ENCODE results near the gene CXCL12.

Gene CXCL12

DNA sequence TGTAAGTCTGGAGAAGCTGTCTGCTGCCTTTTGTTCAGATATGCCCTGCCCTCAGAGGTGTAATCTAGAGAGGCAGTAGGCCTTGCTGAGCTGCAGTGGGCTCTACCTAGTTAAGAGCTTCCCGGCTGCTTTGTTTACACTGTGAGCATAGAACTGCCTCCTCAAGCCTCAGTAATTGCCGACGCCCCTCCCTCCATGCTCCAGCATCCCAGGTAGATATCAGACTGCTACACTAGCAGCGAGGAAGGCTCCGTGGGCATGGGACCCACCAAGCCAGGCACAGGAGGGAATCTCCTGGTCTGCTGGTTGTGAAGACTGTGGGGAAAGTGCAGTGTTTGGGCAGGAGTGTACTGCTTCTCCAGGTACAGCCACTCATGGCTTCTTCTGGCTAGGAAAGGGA lies 26.4 kb upstream of the CXCL12 start:
- Histone ChIP-seq H2BK12ac (ENCODE audit: low read length in 2 of 2) (no peak overlapping the region), H4K91ac (ENCODE audit: low read length) (no peak overlapping the region), H3K27me3 (ENCODE audit: control insufficient read depth in 1 of 2, insufficient read depth in 1 of 2, low read length in 2 of 2) (no peaks in the 10 kb centered on the region), H2BK5ac (ENCODE audit: low read depth, low read length, poor library complexity, severe bottlenecking) (no peak overlapping the region), H3K14ac (ENCODE audit: low read length in 2 of 2) (no peak overlapping the region), H2AFZ (ENCODE audit: low read depth, low read length) (no peak overlapping the region), H3K27ac (ENCODE audit: low read length, poor library complexity, severe bottlenecking) (no peak overlapping the region), H3K4ac (ENCODE audit: low read depth in 1 of 2, low read length in 2 of 2) (no peak overlapping the region), H2BK120ac (ENCODE audit: low read depth, low read length) (no peak overlapping the region), H3K23ac (ENCODE audit: low read length in 2 of 2) (no peak overlapping the region), H3K4me1 (ENCODE audit: control insufficient read depth, insufficient read depth, low read depth, low read length) (no peaks in the 10 kb centered on the region), H2BK15ac (ENCODE audit: low read depth, poor library complexity, severe bottlenecking) (no peak overlapping the region), H3K4me3 (ENCODE audit: insufficient read depth in 1 of 2, low read depth in 1 of 2, low read length in 2 of 2) (no peak overlapping the region), H3K9me3 (ENCODE audit: control insufficient read depth, low read length) (peaks cover 15% of the 10 kb centered on the region), H2AK5ac (ENCODE audit: low read length, severe bottlenecking) (no peak overlapping the region), H3K18ac (ENCODE audit: low read depth in 1 of 2, low read length in 2 of 2) (no peak overlapping the region), H3K36me3 (ENCODE audit: control insufficient read depth in 1 of 2, insufficient read depth in 2 of 2, low read depth in 1 of 2, low read length in 2 of 2) (no peaks in the 10 kb centered on the region), H4K8ac (ENCODE audit: low read length) (no peak overlapping the region), H3K4me2 (ENCODE audit: low read length, poor library complexity, severe bottlenecking) (no peak overlapping the region), H3K79me1 (replicated peaks; ENCODE audit: low read length, poor library complexity, severe bottlenecking) (no peaks in the 10 kb centered on the region), H3K9ac (ENCODE audit: low read length) (no peak overlapping the region)
- no peak for DNase-seq
- 81% methylated on average over 3 of the region's 5 CpGs for whole genome bisulfite sequencing

GRCh38 chr10:44404741-44405437 lies 20.0 kb upstream of the CXCL12 start:
- Histone ChIP-seq H3K4me2 (ENCODE audit: low read length, poor library complexity, severe bottlenecking) (no peak overlapping the region), H2AFZ (ENCODE audit: low read depth, low read length) (no peak overlapping the region), H2BK120ac (ENCODE audit: low read depth, low read length) (no peak overlapping the region), H3K18ac (ENCODE audit: low read depth in 1 of 2, low read length in 2 of 2) (no peak overlapping the region), H3K79me1 (replicated peaks; ENCODE audit: low read length, poor library complexity, severe bottlenecking) (no peaks in the 10 kb centered on the region), H3K23ac (ENCODE audit: low read length in 2 of 2) (no peak overlapping the region), H4K91ac (ENCODE audit: low read length) (no peak overlapping the region), H3K27me3 (ENCODE audit: control insufficient read depth in 1 of 2, insufficient read depth in 1 of 2, low read length in 2 of 2) (peaks cover 4% of the 10 kb centered on the region in 2 experiments), H3K4me1 (ENCODE audit: control insufficient read depth, insufficient read depth, low read depth, low read length) (peaks cover 1% of the 10 kb centered on the region), H3K14ac (ENCODE audit: low read length in 2 of 2) (no peak overlapping the region), H3K4ac (ENCODE audit: low read depth in 1 of 2, low read length in 2 of 2) (no peak overlapping the region), H3K4me3 (ENCODE audit: insufficient read depth in 1 of 2, low read depth in 1 of 2, low read length in 2 of 2) (no peak overlapping the region), H2BK5ac (ENCODE audit: low read depth, low read length, poor library complexity, severe bottlenecking) (no peak overlapping the region), H4K8ac (ENCODE audit: low read length) (no peak overlapping the region), H2AK5ac (ENCODE audit: low read length, severe bottlenecking) (no peak overlapping the region), H3K36me3 (ENCODE audit: control insufficient read depth in 1 of 2, insufficient read depth in 2 of 2, low read depth in 1 of 2, low read length in 2 of 2) (no peaks in the 10 kb centered on the region), H3K9me3 (ENCODE audit: control insufficient read depth, low read length) (peaks cover 3% of the 10 kb centered on the region), H3K27ac (ENCODE audit: low read length, poor library complexity, severe bottlenecking) (no peak overlapping the region), H2BK15ac (ENCODE audit: low read depth, poor library complexity, severe bottlenecking) (no peak overlapping the region), H2BK12ac (ENCODE audit: low read length in 2 of 2) (no peak overlapping the region), H3K9ac (ENCODE audit: low read length) (no peak overlapping the region)
- no CpG with 5 or more reads among the region's 2 CpGs for WGBS
- DNase-seq, result no peak

GRCh38 chr10:44402465-44403195 lies 17.7 kb upstream of the CXCL12 start:
- no peak overlapping the region for H2AFZ ChIP-seq (ENCODE audit: low read depth, low read length)
- no peak overlapping the region for H2BK5ac ChIP-seq (ENCODE audit: low read depth, low read length, poor library complexity, severe bottlenecking)
- no peak overlapping the region for H3K4me3 ChIP-seq (ENCODE audit: insufficient read depth in 1 of 2, low read depth in 1 of 2, low read length in 2 of 2)
- no peak overlapping the region for H3K4me2 ChIP-seq (ENCODE audit: low read length, poor library complexity, severe bottlenecking)
- H3K4ac ChIP-seq (ENCODE audit: low read depth in 1 of 2, low read length in 2 of 2), result no peak overlapping the region
- H3K18ac ChIP-seq (ENCODE audit: low read depth in 1 of 2, low read length in 2 of 2), result no peak overlapping the region
- no peak overlapping the region for H4K8ac ChIP-seq (ENCODE audit: low read length)
- H3K4me1 ChIP-seq (ENCODE audit: control insufficient read depth, insufficient read depth, low read depth, low read length), result peaks cover 4% of the 10 kb centered on the region
- 62% methylated on average over 6 of the region's 6 CpGs for WGBS
- H3K27me3 ChIP-seq (ENCODE audit: control insufficient read depth in 1 of 2, insufficient read depth in 1 of 2, low read length in 2 of 2), result peaks cover 13 to 17% of the 10 kb centered on the region in 2 experiments
- H3K36me3 ChIP-seq (ENCODE audit: control insufficient read depth in 1 of 2, insufficient read depth in 2 of 2, low read depth in 1 of 2, low read length in 2 of 2), result no peaks in the 10 kb centered on the region
- H3K23ac ChIP-seq (ENCODE audit: low read length in 2 of 2), result no peak overlapping the region
- no peak for DNase-seq
- no peak overlapping the region for H2BK15ac ChIP-seq (ENCODE audit: low read depth, poor library complexity, severe bottlenecking)
- H3K79me1 ChIP-seq (replicated peaks; ENCODE audit: low read length, poor library complexity, severe bottlenecking), result no peaks in the 10 kb centered on the region
- H2BK12ac ChIP-seq (ENCODE audit: low read length in 2 of 2), result no peak overlapping the region
- H2BK120ac ChIP-seq (ENCODE audit: low read depth, low read length), result no peak overlapping the region
- H3K9ac ChIP-seq (ENCODE audit: low read length), result no peak overlapping the region
- no peak overlapping the region for H2AK5ac ChIP-seq (ENCODE audit: low read length, severe bottlenecking)
- H4K91ac ChIP-seq (ENCODE audit: low read length), result no peak overlapping the region
- no peak overlapping the region for H3K14ac ChIP-seq (ENCODE audit: low read length in 2 of 2)
- H3K9me3 ChIP-seq (ENCODE audit: control insufficient read depth, low read length), result peaks cover 3% of the 10 kb centered on the region
- no peak overlapping the region for H3K27ac ChIP-seq (ENCODE audit: low read length, poor library complexity, severe bottlenecking)

DNA sequence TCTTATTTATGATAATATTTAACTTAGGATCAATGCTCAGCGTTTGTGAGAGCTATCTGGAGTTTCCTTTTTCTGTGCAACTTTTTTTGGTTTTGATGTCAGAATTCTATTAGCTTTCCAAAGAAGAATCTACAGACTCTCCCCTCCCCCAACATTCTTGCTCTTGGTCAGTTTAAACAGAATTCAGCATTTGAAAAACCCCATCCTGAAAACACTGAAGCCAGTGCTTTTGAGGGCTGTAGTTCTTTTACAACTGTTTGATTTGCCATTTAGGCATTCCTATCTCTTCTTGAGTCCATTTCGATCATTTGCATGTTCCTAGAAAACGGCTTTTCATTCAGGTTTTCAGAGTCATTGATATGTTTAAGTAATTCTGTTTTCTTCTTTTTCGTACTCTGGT lies 15.6 kb upstream of the CXCL12 start:
- H2BK15ac ChIP-seq (ENCODE audit: low read depth, poor library complexity, severe bottlenecking), result no peak overlapping the region
- no peak overlapping the region for H2AFZ ChIP-seq (ENCODE audit: low read depth, low read length)
- no peaks in the 10 kb centered on the region for H3K79me1 ChIP-seq (replicated peaks; ENCODE audit: low read length, poor library complexity, severe bottlenecking)
- H3K4me3 ChIP-seq (ENCODE audit: insufficient read depth in 1 of 2, low read depth in 1 of 2, low read length in 2 of 2), result no peak overlapping the region
- H2BK12ac ChIP-seq (ENCODE audit: low read length in 2 of 2), result no peak overlapping the region
- no peak overlapping the region for H3K9ac ChIP-seq (ENCODE audit: low read length)
- H4K8ac ChIP-seq (ENCODE audit: low read length), result no peak overlapping the region
- no peak overlapping the region for H2BK5ac ChIP-seq (ENCODE audit: low read depth, low read length, poor library complexity, severe bottlenecking)
- DNase-seq, result no peak
- H3K23ac ChIP-seq (ENCODE audit: low read length in 2 of 2), result no peak overlapping the region
- H3K4me2 ChIP-seq (ENCODE audit: low read length, poor library complexity, severe bottlenecking), result no peak overlapping the region
- H3K4ac ChIP-seq (ENCODE audit: low read depth in 1 of 2, low read length in 2 of 2), result no peak overlapping the region
- H3K27me3 ChIP-seq (ENCODE audit: control insufficient read depth in 1 of 2, insufficient read depth in 1 of 2, low read length in 2 of 2), result peaks cover 17 to 29% of the 10 kb centered on the region in 2 experiments
- H2BK120ac ChIP-seq (ENCODE audit: low read depth, low read length), result no peak overlapping the region
- no peak overlapping the region for H3K18ac ChIP-seq (ENCODE audit: low read depth in 1 of 2, low read length in 2 of 2)
- H3K9me3 ChIP-seq (ENCODE audit: control insufficient read depth, low read length), result peaks cover 3% of the 10 kb centered on the region
- H3K36me3 ChIP-seq (ENCODE audit: control insufficient read depth in 1 of 2, insufficient read depth in 2 of 2, low read depth in 1 of 2, low read length in 2 of 2), result no peaks in the 10 kb centered on the region
- H2AK5ac ChIP-seq (ENCODE audit: low read length, severe bottlenecking), result no peak overlapping the region
- peaks cover 6% of the 10 kb centered on the region for H3K4me1 ChIP-seq (ENCODE audit: control insufficient read depth, insufficient read depth, low read depth, low read length)
- no peak overlapping the region for H3K27ac ChIP-seq (ENCODE audit: low read length, poor library complexity, severe bottlenecking)
- H3K14ac ChIP-seq (ENCODE audit: low read length in 2 of 2), result no peak overlapping the region
- no peak overlapping the region for H4K91ac ChIP-seq (ENCODE audit: low read length)
- 65% methylated on average over 4 of the region's 4 CpGs for WGBS

Measured in mesenchymal stem cell (in vitro differentiated cells and primary cell).